Measurements from ENCODE around the gene RAC3. TPM values are rescaled to one million over a fixed set of nuclear protein-coding genes. Genes with fewer than 3 reads are reported as not detected.

RAC3 gene
- total and polyA plus RNA-seq, 9 of the 15 experiments (the other 6 are each of a cell fraction or from before 2014, with no cell fraction given) = 0.23 to 292 (median 118) TPM

- TF ChIP-seq SRSF1 (IDR thresholded peaks at IDR 0.05; ENCODE audit: low read depth, low read length) = 0 out of 2 replicates have a peak, but pooled peaks have one; percentile 67
- peak; percentile 99 for TF ChIP-seq POLR2G (IDR thresholded peaks at IDR 0.05; ENCODE audit: low read depth, low read length)
- TF ChIP-seq MYBL2 (IDR thresholded peaks at IDR 0.05; ENCODE audit: low read depth) = no peak
- no peak for TF ChIP-seq MYBL2 (CRISPR knock-in tag; IDR thresholded peaks at IDR 0.05; ENCODE audit: borderline replicate concordance)
- peak; percentile 99 for TF ChIP-seq POLR2A (conservative IDR thresholded peaks at IDR 0.05)
- TF ChIP-seq CXXC5 (CRISPR knock-in tag; IDR thresholded peaks at IDR 0.05) = peak; percentile 86
- peak in 1 of 2 experiments; percentile 99; a peak in 3 of 4 replicates for TF ChIP-seq HDAC1 (IDR thresholded peaks at IDR 0.05)
- TF ChIP-seq WHSC1 (IDR thresholded peaks at IDR 0.05; ENCODE audit: low read length) = no peak
- peak; percentile 56; the same call in 1 of the 2 replicates for TF ChIP-seq ZNF263 (CRISPR knock-in tag; IDR thresholded peaks at IDR 0.05; ENCODE audit: borderline replicate concordance)
- TF ChIP-seq PML (IDR thresholded peaks at IDR 0.05; ENCODE audit: low read length) = peak; percentile 81
- 0 out of 2 replicates have a peak, but pooled peaks have one; percentile 10 for TF ChIP-seq ZNF12 (CRISPR knock-in tag; IDR thresholded peaks at IDR 0.05)
- TF ChIP-seq, protein P1, sequence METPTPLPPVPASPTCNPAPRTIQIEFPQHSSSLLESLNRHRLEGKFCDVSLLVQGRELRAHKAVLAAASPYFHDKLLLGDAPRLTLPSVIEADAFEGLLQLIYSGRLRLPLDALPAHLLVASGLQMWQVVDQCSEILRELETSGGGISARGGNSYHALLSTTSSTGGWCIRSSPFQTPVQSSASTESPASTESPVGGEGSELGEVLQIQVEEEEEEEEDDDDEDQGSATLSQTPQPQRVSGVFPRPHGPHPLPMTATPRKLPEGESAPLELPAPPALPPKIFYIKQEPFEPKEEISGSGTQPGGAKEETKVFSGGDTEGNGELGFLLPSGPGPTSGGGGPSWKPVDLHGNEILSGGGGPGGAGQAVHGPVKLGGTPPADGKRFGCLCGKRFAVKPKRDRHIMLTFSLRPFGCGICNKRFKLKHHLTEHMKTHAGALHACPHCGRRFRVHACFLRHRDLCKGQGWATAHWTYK (CRISPR knock-in tag; IDR thresholded peaks at IDR 0.05) = peak; percentile 64; the same call in 1 of the 2 replicates
- TF ChIP-seq MTA3 (IDR thresholded peaks at IDR 0.05; ENCODE audit: borderline replicate concordance) = peak; percentile 80; the same call in 1 of the 2 replicates
- TF ChIP-seq HLTF (IDR thresholded peaks at IDR 0.05) = peak; percentile 86; the same call in 1 of the 2 replicates
- peak; percentile 98 for TF ChIP-seq ARID4B (CRISPR knock-in tag; IDR thresholded peaks at IDR 0.05)
- peak; percentile 61 for TF ChIP-seq PRPF4 (IDR thresholded peaks at IDR 0.05; ENCODE audit: insufficient read depth, low read depth, low read length, poor library complexity, severe bottlenecking)
- TF ChIP-seq SPI1 (IDR thresholded peaks at IDR 0.05; ENCODE audit: borderline replicate concordance, low read depth, low read length) = peak; percentile 39; the same call in 1 of the 2 replicates
- TF ChIP-seq HNRNPL (IDR thresholded peaks at IDR 0.05; ENCODE audit: low read depth, low read length) = peak; percentile 87
- TF ChIP-seq, protein P2, sequence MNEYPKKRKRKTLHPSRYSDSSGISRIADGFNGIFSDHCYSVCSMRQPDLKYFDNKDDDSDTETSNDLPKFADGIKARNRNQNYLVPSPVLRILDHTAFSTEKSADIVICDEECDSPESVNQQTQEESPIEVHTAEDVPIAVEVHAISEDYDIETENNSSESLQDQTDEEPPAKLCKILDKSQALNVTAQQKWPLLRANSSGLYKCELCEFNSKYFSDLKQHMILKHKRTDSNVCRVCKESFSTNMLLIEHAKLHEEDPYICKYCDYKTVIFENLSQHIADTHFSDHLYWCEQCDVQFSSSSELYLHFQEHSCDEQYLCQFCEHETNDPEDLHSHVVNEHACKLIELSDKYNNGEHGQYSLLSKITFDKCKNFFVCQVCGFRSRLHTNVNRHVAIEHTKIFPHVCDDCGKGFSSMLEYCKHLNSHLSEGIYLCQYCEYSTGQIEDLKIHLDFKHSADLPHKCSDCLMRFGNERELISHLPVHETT (CRISPR knock-in tag; conservative IDR thresholded peaks at IDR 0.05 in 1 of 2, IDR thresholded peaks at IDR 0.05 in 1 of 2) = peak in 1 of 2 experiments; percentile 40; a peak in 1 of 4 replicates
- TF ChIP-seq MEIS2 (IDR thresholded peaks at IDR 0.05; ENCODE audit: partially characterized antibody) = peak; percentile 62
- peak; percentile 58 for TF ChIP-seq FOS (IDR thresholded peaks at IDR 0.05; ENCODE audit: extremely low read depth, insufficient read length)
Observed at GRCh38 chr17:82037092-82037888, 5.8 kb downstream of the RAC3 start, which contains the start of gene DCXR (continued).

All from K562 (cell line).